Endodermal cell (in vitro differentiated cells): ENCODE measurements around the gene VOPP1. TPM values are rescaled to one million over a fixed set of nuclear protein-coding genes. Genes with fewer than 3 reads are reported as not detected.

Experiments
- DNase-seq: peaks from one replicate; pipeline ENCODE4 v3.0.0-alpha.2; 2017
- H3K27ac ChIP-seq: 2 replicates; pipeline ENCODE4 v1.5.1; 2013; ENCODE audit warnings: mild to moderate bottlenecking, low read depth, low read length, moderate library complexity
- H3K27me3 ChIP-seq: 2 replicates; pipeline ENCODE4 v1.6.1; 2013; ENCODE audit warnings: mild to moderate bottlenecking, low read length, moderate library complexity; ENCODE audit not compliant: insufficient read depth, control insufficient read depth, poor library complexity, severe bottlenecking
- H3K36me3 ChIP-seq: 2 replicates; pipeline ENCODE4 v1.7.0; 2013; ENCODE audit warnings: mild to moderate bottlenecking, low read length, moderate library complexity; ENCODE audit not compliant: control insufficient read depth, insufficient read depth
- H3K4me1 ChIP-seq: one replicate; pipeline ENCODE4 v1.7.0; 2013; ENCODE audit warnings: low read length; ENCODE audit not compliant: control insufficient read depth, insufficient read depth
- H3K4me3 ChIP-seq: 2 replicates; pipeline ENCODE4 v1.5.1; 2013; ENCODE audit warnings: mild to moderate bottlenecking, low read length, moderate library complexity
- H3K9ac ChIP-seq: 2 replicates; pipeline ENCODE4 v1.6.1; 2013; ENCODE audit warnings: mild to moderate bottlenecking, low read length, moderate library complexity; ENCODE audit not compliant: poor library complexity, severe bottlenecking; ENCODE audit errors: extremely low read depth
- H3K9me3 ChIP-seq: 2 replicates; pipeline ENCODE4 v1.6.1; 2013; ENCODE audit warnings: mild to moderate bottlenecking, low read length, moderate library complexity; ENCODE audit not compliant: control insufficient read depth
- H3K27ac Mint-ChIP-seq: 2 replicates; pipeline ENCODE4 v1.8.0; 2020; ENCODE audit warnings: mixed read lengths
- H3K27me3 Mint-ChIP-seq: 2 replicates; pipeline ENCODE4 v1.8.0; 2021; ENCODE audit warnings: mild to moderate bottlenecking, mixed read lengths; ENCODE audit not compliant: insufficient read depth
- H3K36me3 Mint-ChIP-seq: 2 replicates; pipeline ENCODE4 v1.8.0; 2020; ENCODE audit warnings: low read depth, mixed read lengths
- H3K4me1 Mint-ChIP-seq: 2 replicates; pipeline ENCODE4 v1.8.0; 2020; ENCODE audit warnings: mixed read lengths
- H3K4me3 Mint-ChIP-seq: 2 replicates; pipeline ENCODE4 v1.8.0; 2020; ENCODE audit warnings: mild to moderate bottlenecking, moderate library complexity, mixed read lengths
- H3K9me3 Mint-ChIP-seq: 2 replicates; pipeline ENCODE4 v1.8.0; 2020; ENCODE audit warnings: mild to moderate bottlenecking, mixed read lengths
- WGBS, 2 experiments: methylation state at CpG; one replicate each; pipeline versions ENCODE4 v1.1.5 to v1.1.7; 2013; ENCODE audit warnings: missing lambda C conversion rate in 2 of 2, mixed read lengths in 1 of 2; ENCODE audit not compliant: insufficient coverage in 1 of 2, insufficient read length in 1 of 2; 5-methylcytosine and 5-hydroxymethylcytosine counted together
- total RNA-seq, 2 donors: library from RNA; stranded (reverse); fragmentation: NEBNext Ultra II Directional in 1 of 2; extraction: Animal tissue kit (Norgen Biotek cat#: 25700) in 1 of 2; gene quantifications; 2 replicates in 1 of 2; 3 replicates in 1 of 2; pipeline ENCODE4 v1.2.1, GENCODE V29; 2021
- TF ChIP-seq, protein P1 (sequence below): fragments of 200-600 bp; sonication (generic); conservative IDR thresholded peaks from 2 replicates; pipeline ENCODE4 v1.5.0; 2021; ENCODE audit warnings: antibody characterized with exemption, mild to moderate bottlenecking

The VOPP1 gene
- total RNA-seq, 2 donors from 2014 or later = 48.8 to 53.6 TPM

DNA sequence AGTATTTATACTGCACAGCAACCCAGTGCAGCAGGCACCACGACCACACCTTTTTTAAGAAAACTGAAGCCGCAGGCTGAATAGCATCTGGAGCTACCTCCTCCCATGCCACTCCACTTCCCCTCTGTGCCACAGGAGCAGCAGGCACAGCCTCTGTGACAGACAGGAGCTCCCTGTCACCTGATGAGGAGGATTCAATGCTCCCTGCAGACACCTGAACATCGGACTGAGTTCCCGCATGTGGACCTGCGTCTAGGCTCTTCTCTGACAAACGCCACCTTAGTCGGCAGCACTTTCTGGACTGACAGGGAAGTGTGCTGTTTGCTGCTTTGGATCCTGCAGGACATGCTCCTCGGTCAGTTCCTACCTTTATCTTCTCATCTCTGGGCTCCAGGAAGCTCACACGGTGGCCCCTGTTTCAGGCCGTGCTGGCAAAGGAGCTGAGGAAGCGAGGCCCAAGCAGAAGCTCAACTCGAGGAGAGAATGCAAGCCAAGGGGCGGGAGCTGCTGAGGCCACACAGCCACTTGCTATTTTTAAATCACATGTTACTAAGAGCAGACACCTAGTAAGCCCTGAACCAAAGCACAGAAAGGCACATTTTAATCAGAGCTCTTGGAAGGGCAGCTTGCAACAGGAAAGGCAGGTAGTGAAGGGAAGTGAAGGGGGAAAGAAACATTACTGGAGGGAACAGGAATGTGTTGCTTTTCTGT, 56.6 kb downstream of the VOPP1 start:
- Histone ChIP-seq H3K36me3 (peaks cover 23% of the 10 kb centered on the region), H3K27ac (no peak overlapping the region), H3K4me1 (no peaks in the 10 kb centered on the region), H3K9ac (no peak overlapping the region), H3K27me3 (no peaks in the 10 kb centered on the region), H3K9me3 (no peaks in the 10 kb centered on the region), H3K4me3 (no peak overlapping the region)
- no peak for DNase-seq
- WGBS, 2 experiments = 92 to 93% methylated on average over 11 to 13 of the region's 13 CpGs
- Mint-ChIP-seq H3K4me1 (peaks cover 4% of the 10 kb centered on the region), H3K4me3 (no peak overlapping the region), H3K27me3 (no peaks in the 10 kb centered on the region), H3K27ac (no peak overlapping the region), H3K36me3 (peaks cover 3% of the 10 kb centered on the region), H3K9me3 (no peaks in the 10 kb centered on the region)
- TF ChIP-seq, protein P1, sequence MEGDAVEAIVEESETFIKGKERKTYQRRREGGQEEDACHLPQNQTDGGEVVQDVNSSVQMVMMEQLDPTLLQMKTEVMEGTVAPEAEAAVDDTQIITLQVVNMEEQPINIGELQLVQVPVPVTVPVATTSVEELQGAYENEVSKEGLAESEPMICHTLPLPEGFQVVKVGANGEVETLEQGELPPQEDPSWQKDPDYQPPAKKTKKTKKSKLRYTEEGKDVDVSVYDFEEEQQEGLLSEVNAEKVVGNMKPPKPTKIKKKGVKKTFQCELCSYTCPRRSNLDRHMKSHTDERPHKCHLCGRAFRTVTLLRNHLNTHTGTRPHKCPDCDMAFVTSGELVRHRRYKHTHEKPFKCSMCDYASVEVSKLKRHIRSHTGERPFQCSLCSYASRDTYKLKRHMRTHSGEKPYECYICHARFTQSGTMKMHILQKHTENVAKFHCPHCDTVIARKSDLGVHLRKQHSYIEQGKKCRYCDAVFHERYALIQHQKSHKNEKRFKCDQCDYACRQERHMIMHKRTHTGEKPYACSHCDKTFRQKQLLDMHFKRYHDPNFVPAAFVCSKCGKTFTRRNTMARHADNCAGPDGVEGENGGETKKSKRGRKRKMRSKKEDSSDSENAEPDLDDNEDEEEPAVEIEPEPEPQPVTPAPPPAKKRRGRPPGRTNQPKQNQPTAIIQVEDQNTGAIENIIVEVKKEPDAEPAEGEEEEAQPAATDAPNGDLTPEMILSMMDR = no peak

DNA sequence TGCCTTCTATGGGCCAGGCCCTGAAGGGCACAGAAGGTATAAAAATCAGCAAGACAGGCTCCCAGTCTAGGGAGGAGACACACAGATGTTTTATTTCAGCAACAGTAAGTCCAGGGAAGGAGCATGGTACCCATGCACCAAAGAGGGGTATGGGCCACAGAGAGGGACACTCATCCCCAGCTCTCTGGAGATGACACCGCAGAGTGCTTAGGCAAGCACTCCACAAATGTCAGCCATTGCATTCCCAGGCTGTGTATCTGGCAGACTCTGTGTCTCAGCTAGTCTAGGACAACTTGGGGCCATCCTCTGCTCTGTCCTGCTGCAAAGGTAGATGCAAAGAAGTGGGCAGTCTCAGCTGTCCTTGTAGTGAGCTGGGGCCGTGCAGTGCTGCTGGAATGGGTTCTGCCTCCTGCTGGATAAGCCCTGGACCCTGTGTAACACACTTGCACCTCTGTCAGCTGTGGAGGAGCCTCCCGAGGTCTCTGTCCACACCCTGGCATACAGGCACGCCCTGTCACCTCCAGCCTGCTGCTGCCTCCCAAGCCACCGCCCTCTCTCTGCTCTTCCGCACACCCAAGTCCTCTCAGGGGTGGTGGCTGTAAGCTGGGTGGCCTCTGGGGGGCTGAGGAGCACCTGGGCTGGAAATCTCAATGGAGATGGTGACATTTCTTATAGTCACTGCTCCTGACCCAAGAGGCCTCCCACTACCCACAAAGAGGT, 57.6 kb downstream of the VOPP1 start:
- Histone ChIP-seq H3K36me3 (peaks cover 23% of the 10 kb centered on the region), H3K9me3 (no peaks in the 10 kb centered on the region), H3K27ac (no peak overlapping the region), H3K4me3 (no peak overlapping the region), H3K27me3 (no peaks in the 10 kb centered on the region), H3K4me1 (no peaks in the 10 kb centered on the region), H3K9ac (no peak overlapping the region)
- TF ChIP-seq, protein P1 = no peak
- Mint-ChIP-seq H3K9me3 (no peaks in the 10 kb centered on the region), H3K27ac (no peak overlapping the region), H3K36me3 (peaks cover 3% of the 10 kb centered on the region), H3K27me3 (no peaks in the 10 kb centered on the region), H3K4me1 (peaks cover 11% of the 10 kb centered on the region), H3K4me3 (no peak overlapping the region)
- WGBS, 2 experiments = 94 to 100% methylated on average over 1 to 6 of the region's 6 CpGs
- no peak for DNase-seq

DNA sequence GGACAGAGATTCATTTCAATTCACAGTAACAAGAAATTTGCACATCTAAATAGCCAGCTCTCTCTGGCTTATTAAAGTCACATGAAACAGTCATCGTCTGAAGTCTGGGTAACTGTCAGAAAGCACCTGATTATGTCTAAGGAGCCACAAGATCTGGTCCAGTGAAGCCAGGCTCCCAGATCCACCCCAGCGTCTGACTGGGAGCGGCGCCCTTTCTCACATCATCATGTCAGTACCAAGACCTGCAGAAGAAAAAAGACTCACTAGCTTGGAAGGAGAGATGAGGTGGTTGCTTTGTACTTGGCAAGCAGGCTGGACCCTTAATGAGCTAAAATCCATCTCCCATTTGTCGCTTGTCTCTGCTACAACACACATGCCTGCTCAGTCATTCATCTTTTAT, 58.4 kb downstream of the VOPP1 start:
- H3K4me3 ChIP-seq = no peak overlapping the region
- H3K36me3 ChIP-seq = peaks cover 19% of the 10 kb centered on the region
- Mint-ChIP-seq H3K4me1 (peaks cover 13% of the 10 kb centered on the region), H3K27me3 (no peaks in the 10 kb centered on the region), H3K36me3 (peaks cover 3% of the 10 kb centered on the region), H3K27ac (no peak overlapping the region), H3K4me3 (no peak overlapping the region), H3K9me3 (no peaks in the 10 kb centered on the region)
- DNase-seq = no peak
- WGBS, 2 experiments = 91 to 94% methylated on average over 5 of the region's 5 CpGs
- TF ChIP-seq, protein P1 = no peak
- no peaks in the 10 kb centered on the region for H3K4me1 ChIP-seq
- no peak overlapping the region for H3K27ac ChIP-seq
- H3K9ac ChIP-seq = no peak overlapping the region
- H3K9me3 ChIP-seq = no peaks in the 10 kb centered on the region
- no peaks in the 10 kb centered on the region for H3K27me3 ChIP-seq
